ENCODE measurements around the gene SLC22A16. TPM values are rescaled to one million over a fixed set of nuclear protein-coding genes. Genes with fewer than 3 reads are reported as not detected.

The SLC22A16 gene
- total and polyA plus RNA-seq, 2 donors (not counting 3 experiments of a cell fraction or from before 2014, with no cell fraction given): not detected

DNA sequence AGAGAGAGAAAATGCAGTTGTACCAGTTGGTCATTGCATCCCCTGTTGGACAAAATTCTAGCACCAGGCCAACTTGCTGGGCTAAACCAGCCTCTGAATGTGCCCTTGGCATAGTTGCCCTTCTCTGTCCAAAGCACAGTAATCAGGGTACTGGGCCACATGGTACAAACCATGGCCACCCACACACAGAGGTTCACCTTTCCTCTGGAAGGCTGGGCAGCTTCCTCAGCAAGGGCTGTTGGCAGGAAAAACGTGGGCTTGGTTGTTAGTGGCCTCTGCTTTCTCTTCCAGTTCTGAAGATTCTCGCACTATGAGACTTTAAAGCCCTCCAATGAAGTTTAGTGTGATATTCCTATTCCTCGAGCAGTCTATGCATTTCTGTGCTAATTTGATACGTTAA lies 61.7 kb downstream of the SLC22A16 start:
- Histone ChIP-seq H3K4me3 (replicated peaks in 1 of 3; ENCODE audit: insufficient read depth in 1 of 3, low read depth in 1 of 3, low read length in 3 of 3) (no peak overlapping the region), H3K4me2 (ENCODE audit: insufficient read depth, low read length) (no peak overlapping the region), H3K9me3 (replicated peaks; ENCODE audit: control insufficient read depth, insufficient read depth, low read length) (no peaks in the 10 kb centered on the region), H3K79me2 (ENCODE audit: control insufficient read depth, insufficient read depth, low read length) (no peaks in the 10 kb centered on the region), H2AFZ (ENCODE audit: low read depth, low read length) (no peak overlapping the region), H3K27ac (ENCODE audit: insufficient read depth, low read depth, low read length) (no peak overlapping the region), H3K4me1 (ENCODE audit: control insufficient read depth, extremely low read depth, insufficient read depth, low read length) (no peaks in the 10 kb centered on the region), H3K9ac (replicated peaks; ENCODE audit: extremely low read depth, insufficient read depth, low read length) (no peak overlapping the region), H4K20me1 (replicated peaks; ENCODE audit: control insufficient read depth, extremely low read depth, insufficient read depth, low read length) (no peaks in the 10 kb centered on the region), H3K9me1 (replicated peaks; ENCODE audit: control insufficient read depth, extremely low read depth, insufficient read depth, low read length) (no peaks in the 10 kb centered on the region), H3K27me3 (ENCODE audit: control insufficient read depth in 2 of 2, insufficient read depth in 2 of 2, low read length in 2 of 2) (peaks cover 2 to 4% of the 10 kb centered on the region in 2 experiments), H3K36me3 (ENCODE audit: control insufficient read depth in 2 of 2, extremely low read depth in 1 of 2, insufficient read depth in 2 of 2, low read length in 2 of 2) (no peaks in the 10 kb centered on the region)
- BruUV-seq (replicated peaks): no TSS peak
- dilution Hi-C loops (cut with MboI; ENCODE audit: extremely low pct_ligation_motif_present, low sequenced_read_pairs): no loop called here
- no peak for FAIRE-seq
- CTCF ChIA-PET: no interaction called here
- DNase-seq (ENCODE audit: low read depth, low spot score): no peak
- TF ChIP-seq MAX (IDR thresholded peaks at IDR 0.05; ENCODE audit: insufficient read depth, insufficient read length) (no peak), JUN (IDR thresholded peaks at IDR 0.05; ENCODE audit: borderline replicate concordance, insufficient read depth, insufficient read length, low read depth) (no peak), POLR2AphosphoS5 (IDR thresholded peaks at IDR 0.05; ENCODE audit: insufficient read depth, low read depth, low read length) (no peak), MYC (IDR thresholded peaks at IDR 0.05; ENCODE audit: low read depth, low read length) (no peak), EZH2 (IDR thresholded peaks at IDR 0.05; ENCODE audit: borderline replicate concordance, low read depth, low read length, severe bottlenecking) (no peak), GATA2 (IDR thresholded peaks at IDR 0.05; ENCODE audit: insufficient read depth, insufficient read length, low read depth, low read length) (no peak), POLR2A (IDR thresholded peaks at IDR 0.05; ENCODE audit: low read depth, low read length) (no peak), FOS (IDR thresholded peaks at IDR 0.05; ENCODE audit: borderline replicate concordance, insufficient read depth, low read length) (no peak)
- TF ChIP-seq, protein P1, sequence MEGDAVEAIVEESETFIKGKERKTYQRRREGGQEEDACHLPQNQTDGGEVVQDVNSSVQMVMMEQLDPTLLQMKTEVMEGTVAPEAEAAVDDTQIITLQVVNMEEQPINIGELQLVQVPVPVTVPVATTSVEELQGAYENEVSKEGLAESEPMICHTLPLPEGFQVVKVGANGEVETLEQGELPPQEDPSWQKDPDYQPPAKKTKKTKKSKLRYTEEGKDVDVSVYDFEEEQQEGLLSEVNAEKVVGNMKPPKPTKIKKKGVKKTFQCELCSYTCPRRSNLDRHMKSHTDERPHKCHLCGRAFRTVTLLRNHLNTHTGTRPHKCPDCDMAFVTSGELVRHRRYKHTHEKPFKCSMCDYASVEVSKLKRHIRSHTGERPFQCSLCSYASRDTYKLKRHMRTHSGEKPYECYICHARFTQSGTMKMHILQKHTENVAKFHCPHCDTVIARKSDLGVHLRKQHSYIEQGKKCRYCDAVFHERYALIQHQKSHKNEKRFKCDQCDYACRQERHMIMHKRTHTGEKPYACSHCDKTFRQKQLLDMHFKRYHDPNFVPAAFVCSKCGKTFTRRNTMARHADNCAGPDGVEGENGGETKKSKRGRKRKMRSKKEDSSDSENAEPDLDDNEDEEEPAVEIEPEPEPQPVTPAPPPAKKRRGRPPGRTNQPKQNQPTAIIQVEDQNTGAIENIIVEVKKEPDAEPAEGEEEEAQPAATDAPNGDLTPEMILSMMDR (IDR thresholded peaks at IDR 0.05; ENCODE audit: extremely low read depth in 1 of 2, insufficient read depth in 1 of 2, low read depth in 1 of 2, low read length in 2 of 2): no peak
- intact Hi-C loops (cut with micrococcal nuclease): no loop called here
- POLR2A ChIA-PET: no interaction called here
